ENCODE measurements around the gene ADGRB3. TPM values are rescaled to one million over a fixed set of nuclear protein-coding genes. Genes with fewer than 3 reads are reported as not detected.

ADGRB3 gene
- polyA plus RNA-seq, 1 experiment, result 0.12 TPM

- no peaks in the 10 kb centered on the region for H3K36me3 ChIP-seq (ENCODE audit: control insufficient read depth, insufficient read depth, low read length)
- no peak overlapping the region for H3K4me3 ChIP-seq (ENCODE audit: low read depth, low read length)
- ChIA-PET CTCF (no interaction called here), POLR2A (no interaction called here)
- DNase-seq (ENCODE audit: low read depth), result no peak
- TF ChIP-seq CTCF (IDR thresholded peaks at IDR 0.05; ENCODE audit: insufficient read depth, low read depth, low read length), result no peak
- H3K27me3 ChIP-seq (ENCODE audit: control insufficient read depth, insufficient read depth, low read length), result no peaks in the 10 kb centered on the region
Measured at GRCh38 chr6:68990317-68990716, 355.2 kb downstream of the ADGRB3 start.

GRCh38 chr6:68993911-68994310 lies 358.8 kb downstream of the ADGRB3 start:
- TF ChIP-seq CTCF (IDR thresholded peaks at IDR 0.05; ENCODE audit: insufficient read depth, low read depth, low read length), result no peak
- DNase-seq (ENCODE audit: low read depth), result no peak
- H3K4me3 ChIP-seq (ENCODE audit: low read depth, low read length), result no peak overlapping the region
- ChIA-PET POLR2A (no interaction called here), CTCF (no interaction called here)
- no peaks in the 10 kb centered on the region for H3K27me3 ChIP-seq (ENCODE audit: control insufficient read depth, insufficient read depth, low read length)
- H3K36me3 ChIP-seq (ENCODE audit: control insufficient read depth, insufficient read depth, low read length), result no peaks in the 10 kb centered on the region

- DNase-seq (ENCODE audit: low read depth), result no peak
- Histone ChIP-seq H3K27me3 (ENCODE audit: control insufficient read depth, insufficient read depth, low read length) (no peaks in the 10 kb centered on the region), H3K4me3 (ENCODE audit: low read depth, low read length) (no peak overlapping the region), H3K36me3 (ENCODE audit: control insufficient read depth, insufficient read depth, low read length) (no peaks in the 10 kb centered on the region)
- TF ChIP-seq CTCF (IDR thresholded peaks at IDR 0.05; ENCODE audit: insufficient read depth, low read depth, low read length), result no peak
- POLR2A ChIA-PET, result no interaction called here
- CTCF ChIA-PET, result no interaction called here
Measured at GRCh38 chr6:68994521-68994920, 359.4 kb downstream of the ADGRB3 start.

GRCh38 chr6:69005199-69005598 lies 370.1 kb downstream of the ADGRB3 start:
- CTCF ChIA-PET, result interaction anchor here (0.9 kb wide), 1 partner anchor 32 kb away, joined by 3 read pairs; no protein-coding TSS in a partner anchor
- no peaks in the 10 kb centered on the region for H3K27me3 ChIP-seq (ENCODE audit: control insufficient read depth, insufficient read depth, low read length)
- no peak for DNase-seq (ENCODE audit: low read depth)
- TF ChIP-seq CTCF (IDR thresholded peaks at IDR 0.05; ENCODE audit: insufficient read depth, low read depth, low read length), result no peak
- H3K36me3 ChIP-seq (ENCODE audit: control insufficient read depth, insufficient read depth, low read length), result no peaks in the 10 kb centered on the region
- no peak overlapping the region for H3K4me3 ChIP-seq (ENCODE audit: low read depth, low read length)
- POLR2A ChIA-PET, result no interaction called here

- no peaks in the 10 kb centered on the region for H3K27me3 ChIP-seq (ENCODE audit: control insufficient read depth, insufficient read depth, low read length)
- CTCF ChIA-PET, result interaction anchor here (0.6 kb wide), 1 partner anchor 15 kb away, joined by 3 read pairs; no protein-coding TSS in a partner anchor
- POLR2A ChIA-PET, result no interaction called here
- DNase-seq (ENCODE audit: low read depth), result no peak
- no peaks in the 10 kb centered on the region for H3K36me3 ChIP-seq (ENCODE audit: control insufficient read depth, insufficient read depth, low read length)
- no peak overlapping the region for H3K4me3 ChIP-seq (ENCODE audit: low read depth, low read length)
- TF ChIP-seq CTCF (IDR thresholded peaks at IDR 0.05; ENCODE audit: insufficient read depth, low read depth, low read length), result no peak
Measured at GRCh38 chr6:69007781-69008180, 372.7 kb downstream of the ADGRB3 start.
